ENCODE results near the gene HIVEP3. TPM values are rescaled to one million over a fixed set of nuclear protein-coding genes. Genes with fewer than 3 reads are reported as not detected.

The HIVEP3 gene
- total and polyA plus RNA-seq, 7 donors: 0.70 to 3.4 (median 2.1) TPM

DNA sequence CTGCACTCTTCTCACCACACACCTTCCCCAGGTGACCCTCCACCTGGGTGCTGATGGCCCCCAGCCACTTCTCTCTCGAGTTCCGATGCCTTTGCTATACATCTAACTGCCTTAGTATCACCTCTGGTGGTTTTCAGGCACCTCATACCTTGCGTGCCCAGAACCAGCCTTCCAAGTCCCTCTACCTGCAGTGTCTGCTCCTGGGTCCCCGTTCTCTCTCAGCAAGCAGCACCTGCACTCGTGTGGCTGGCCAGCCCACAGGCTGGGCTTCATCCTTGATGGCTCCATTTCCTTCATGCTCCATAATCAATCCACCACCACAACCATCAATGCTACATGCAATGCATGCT, 385.0 kb downstream of the HIVEP3 start:
- TF ChIP-seq, protein P1, sequence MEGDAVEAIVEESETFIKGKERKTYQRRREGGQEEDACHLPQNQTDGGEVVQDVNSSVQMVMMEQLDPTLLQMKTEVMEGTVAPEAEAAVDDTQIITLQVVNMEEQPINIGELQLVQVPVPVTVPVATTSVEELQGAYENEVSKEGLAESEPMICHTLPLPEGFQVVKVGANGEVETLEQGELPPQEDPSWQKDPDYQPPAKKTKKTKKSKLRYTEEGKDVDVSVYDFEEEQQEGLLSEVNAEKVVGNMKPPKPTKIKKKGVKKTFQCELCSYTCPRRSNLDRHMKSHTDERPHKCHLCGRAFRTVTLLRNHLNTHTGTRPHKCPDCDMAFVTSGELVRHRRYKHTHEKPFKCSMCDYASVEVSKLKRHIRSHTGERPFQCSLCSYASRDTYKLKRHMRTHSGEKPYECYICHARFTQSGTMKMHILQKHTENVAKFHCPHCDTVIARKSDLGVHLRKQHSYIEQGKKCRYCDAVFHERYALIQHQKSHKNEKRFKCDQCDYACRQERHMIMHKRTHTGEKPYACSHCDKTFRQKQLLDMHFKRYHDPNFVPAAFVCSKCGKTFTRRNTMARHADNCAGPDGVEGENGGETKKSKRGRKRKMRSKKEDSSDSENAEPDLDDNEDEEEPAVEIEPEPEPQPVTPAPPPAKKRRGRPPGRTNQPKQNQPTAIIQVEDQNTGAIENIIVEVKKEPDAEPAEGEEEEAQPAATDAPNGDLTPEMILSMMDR (IDR thresholded peaks at IDR 0.05): no peak
- H3K9me3 ChIP-seq: no peaks in the 10 kb centered on the region
- no peak overlapping the region for H3K27ac ChIP-seq
- intact Hi-C loops (cut with DNase I): no loop called here
- ATAC-seq (no peak), DNase-seq (no peak)
- H3K36me3 ChIP-seq (ENCODE audit: insufficient read depth in 1 of 2, low read depth in 1 of 2): no peaks in the 10 kb centered on the region
- no peak overlapping the region for H3K4me3 ChIP-seq
- H3K27me3 ChIP-seq (ENCODE audit: insufficient read depth in 3 of 3, low read length in 2 of 3): no peaks in the 10 kb centered on the region
- WGBS, 3 donors: 87 to 96% (median 94%) methylated on average over 5 of the region's 5 CpGs
- H3K4me1 ChIP-seq: peaks cover 29% of the 10 kb centered on the region

GRCh38 chr1:41533016-41533730, 385.5 kb downstream of the HIVEP3 start:
- no peak overlapping the region for H3K4me3 ChIP-seq
- peaks cover 23% of the 10 kb centered on the region for H3K4me1 ChIP-seq
- ATAC-seq (no peak), DNase-seq (no peak)
- no peak overlapping the region for H3K27ac ChIP-seq
- no peaks in the 10 kb centered on the region for H3K9me3 ChIP-seq
- intact Hi-C loops (cut with DNase I): no loop called here
- WGBS, 3 donors: 89 to 92% (median 92%) methylated on average over 12 of the region's 12 CpGs
- H3K27me3 ChIP-seq (ENCODE audit: insufficient read depth in 3 of 3, low read length in 2 of 3): no peaks in the 10 kb centered on the region
- H3K36me3 ChIP-seq (ENCODE audit: insufficient read depth in 1 of 2, low read depth in 1 of 2): no peaks in the 10 kb centered on the region
- TF ChIP-seq, protein P1 (IDR thresholded peaks at IDR 0.05): no peak

DNA sequence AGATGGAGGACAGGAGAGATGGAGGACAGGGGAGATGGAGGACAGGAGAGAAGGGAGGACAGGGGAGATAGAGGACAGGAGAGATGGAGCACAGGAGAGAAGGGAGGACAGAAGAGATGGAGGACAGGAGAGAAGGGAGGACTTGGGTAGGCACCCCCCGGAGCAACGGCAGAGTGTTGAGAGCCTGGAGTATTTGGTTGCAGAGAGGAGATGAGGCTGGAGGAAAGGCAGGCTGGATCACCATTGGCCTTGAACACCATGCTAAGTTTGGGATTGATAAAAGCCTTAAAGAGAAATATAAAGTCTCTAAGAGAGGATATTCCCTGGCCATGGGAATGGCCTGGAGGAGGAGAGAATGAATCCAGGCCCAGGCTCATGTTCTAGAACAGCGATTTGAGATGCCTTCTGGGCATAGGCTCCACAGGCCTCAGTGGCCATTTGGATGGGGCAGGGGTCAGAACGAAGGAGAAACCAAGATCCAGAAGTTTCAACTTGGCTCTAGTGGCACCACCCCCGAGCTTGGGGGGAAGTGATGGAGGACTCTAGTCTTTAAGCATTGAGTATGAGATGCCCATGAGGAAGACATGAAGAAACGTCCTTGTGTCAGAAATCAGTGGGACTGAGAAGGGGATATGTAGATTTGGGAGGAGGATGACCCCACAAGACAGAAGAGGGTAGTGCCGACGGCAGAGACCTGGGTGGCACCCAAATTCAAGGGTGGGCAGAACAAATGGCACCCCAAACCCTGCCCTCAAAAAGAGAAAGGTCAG, 386.3 kb downstream of the HIVEP3 start:
- Histone ChIP-seq H3K27me3 (ENCODE audit: insufficient read depth in 3 of 3, low read length in 2 of 3) (no peaks in the 10 kb centered on the region), H3K4me3 (no peak overlapping the region), H3K4me1 (peaks cover 15% of the 10 kb centered on the region), H3K36me3 (ENCODE audit: insufficient read depth in 1 of 2, low read depth in 1 of 2) (no peaks in the 10 kb centered on the region), H3K9me3 (no peaks in the 10 kb centered on the region), H3K27ac (no peak overlapping the region)
- TF ChIP-seq, protein P1 (IDR thresholded peaks at IDR 0.05): no peak
- intact Hi-C loops (cut with DNase I): no loop called here
- 90 to 96% (median 90%) methylated on average over 8 of the region's 8 CpGs for WGBS, 3 donors
- no peak for ATAC-seq
- DNase-seq: no peak

- 84 to 89% (median 86%) methylated on average over 5 of the region's 5 CpGs for WGBS, 3 donors
- no peaks in the 10 kb centered on the region for H3K4me1 ChIP-seq
- H3K4me3 ChIP-seq: no peak overlapping the region
- H3K36me3 ChIP-seq (ENCODE audit: insufficient read depth in 1 of 2, low read depth in 1 of 2): no peaks in the 10 kb centered on the region
- DNase-seq: no peak
- intact Hi-C loops (cut with DNase I): no loop called here
- no peak overlapping the region for H3K27ac ChIP-seq
- no peaks in the 10 kb centered on the region for H3K9me3 ChIP-seq
- H3K27me3 ChIP-seq (ENCODE audit: insufficient read depth in 3 of 3, low read length in 2 of 3): no peaks in the 10 kb centered on the region
- ATAC-seq: no peak
- TF ChIP-seq, protein P1 (IDR thresholded peaks at IDR 0.05): no peak
Measured at GRCh38 chr1:41530411-41530810, 388.3 kb downstream of the HIVEP3 start.
